CD4-positive, alpha-beta T cell treated with Interleukin-21 for 1 hour (primary cell): ENCODE measurements around the gene ESR1.
"Not testable (repeated sequence)": the region's sequence is repeated elsewhere in the genome, so short reads cannot be mapped to it uniquely, and the experiment has no call there.

Source experiments
- DNase-seq: peaks from one replicate; pipeline ENCODE4 v3.0.0-alpha.2; 2020

Gene ESR1

DNA sequence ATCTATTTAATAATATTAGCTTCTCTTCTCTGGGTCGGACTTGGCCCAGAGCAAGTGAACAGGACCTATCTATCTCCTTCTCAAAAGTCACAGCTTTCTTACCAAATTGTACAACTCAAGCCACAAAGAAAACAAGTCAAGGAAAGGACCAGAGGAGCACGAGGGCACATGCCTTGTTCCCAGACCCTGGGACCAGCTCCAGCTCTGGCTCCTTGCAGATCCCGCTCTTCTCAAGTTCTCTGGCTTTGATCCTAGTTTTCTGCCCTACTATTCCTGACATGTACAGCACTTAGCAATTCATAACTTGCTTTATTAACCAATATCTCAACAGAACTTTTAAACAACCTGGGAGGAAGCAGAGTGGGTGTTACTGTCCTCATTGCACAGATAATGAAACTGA is 185.9 kb downstream of the ESR1 start:
- DNase-seq: no peak

DNA sequence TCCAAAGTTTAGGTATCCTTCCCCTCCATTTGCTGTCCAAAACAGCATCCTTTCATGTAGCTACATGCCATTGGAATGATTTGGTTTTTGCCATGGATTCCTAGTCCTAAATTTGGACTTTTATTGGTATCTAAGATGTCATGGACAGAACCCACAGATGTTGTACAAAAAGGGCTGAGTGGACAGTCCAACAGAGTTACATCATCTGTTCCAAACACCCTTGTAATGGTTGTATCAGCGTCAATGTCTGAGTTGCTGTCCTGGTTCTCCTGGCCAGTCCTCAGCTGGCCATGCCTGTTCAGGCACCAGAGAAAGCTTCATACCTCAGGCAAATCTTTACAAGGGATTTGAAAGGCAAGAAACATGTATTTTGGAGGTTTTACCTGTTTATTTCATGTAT is 191.3 kb downstream of the ESR1 start:
- no peak for DNase-seq

DNA sequence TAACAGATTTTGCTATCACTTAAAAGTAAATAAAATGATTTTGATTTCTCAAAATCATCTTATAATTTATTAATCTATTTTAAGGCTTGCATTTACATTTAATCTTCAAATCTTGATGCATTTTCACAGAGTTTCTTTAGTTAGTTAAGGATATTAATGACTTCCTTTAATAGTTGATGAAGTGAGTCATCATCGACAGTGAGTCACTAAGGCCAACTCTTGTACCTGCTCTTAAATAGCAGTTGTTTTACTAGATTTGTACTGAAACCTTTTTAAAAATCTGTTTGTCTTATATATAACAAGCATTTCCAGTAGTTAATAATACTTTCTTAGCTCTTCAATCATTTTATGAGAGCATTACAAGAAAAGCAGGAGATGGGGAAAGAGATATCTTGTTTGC is 191.7 kb downstream of the ESR1 start:
- DNase-seq: no peak

DNA sequence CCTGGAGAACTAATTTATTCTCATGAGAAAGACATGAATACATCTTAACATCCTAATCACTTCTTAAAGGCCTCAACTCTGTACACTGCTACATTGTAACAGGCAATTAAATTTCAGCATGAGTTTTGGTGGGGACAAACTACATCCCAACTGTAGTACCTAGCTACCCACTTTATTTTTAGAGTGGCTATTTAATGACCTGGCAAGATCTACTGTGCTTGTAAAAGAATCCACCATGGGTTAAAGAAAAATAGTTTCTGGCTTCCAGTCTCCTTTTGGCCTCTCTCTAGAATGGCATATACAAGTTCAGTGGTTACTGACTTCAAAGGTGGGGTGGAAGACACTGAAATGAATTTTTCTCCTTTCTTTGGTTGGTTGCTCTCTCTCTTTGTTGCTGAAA is 193.9 kb downstream of the ESR1 start:
- no peak for DNase-seq

DNA sequence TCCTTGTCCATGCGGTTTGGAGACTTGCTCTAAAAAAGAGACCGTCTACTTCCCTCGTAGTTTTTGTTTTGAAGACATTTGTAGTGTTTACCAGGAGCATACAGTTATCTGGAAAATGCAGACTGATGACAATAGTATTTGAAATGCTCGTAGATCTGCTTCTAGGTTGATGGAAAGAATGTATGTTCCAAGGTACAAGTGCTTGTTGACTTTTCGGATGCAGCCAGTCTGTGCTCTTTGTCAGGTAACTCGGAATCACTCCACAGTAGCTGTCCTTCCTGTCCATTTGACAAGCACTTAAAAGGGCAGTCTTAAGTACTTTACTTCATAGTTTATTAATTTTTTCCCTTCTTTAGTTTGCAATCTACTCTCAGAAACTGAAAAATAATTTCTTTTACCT is 194.8 kb downstream of the ESR1 start:
- DNase-seq: no peak

DNA sequence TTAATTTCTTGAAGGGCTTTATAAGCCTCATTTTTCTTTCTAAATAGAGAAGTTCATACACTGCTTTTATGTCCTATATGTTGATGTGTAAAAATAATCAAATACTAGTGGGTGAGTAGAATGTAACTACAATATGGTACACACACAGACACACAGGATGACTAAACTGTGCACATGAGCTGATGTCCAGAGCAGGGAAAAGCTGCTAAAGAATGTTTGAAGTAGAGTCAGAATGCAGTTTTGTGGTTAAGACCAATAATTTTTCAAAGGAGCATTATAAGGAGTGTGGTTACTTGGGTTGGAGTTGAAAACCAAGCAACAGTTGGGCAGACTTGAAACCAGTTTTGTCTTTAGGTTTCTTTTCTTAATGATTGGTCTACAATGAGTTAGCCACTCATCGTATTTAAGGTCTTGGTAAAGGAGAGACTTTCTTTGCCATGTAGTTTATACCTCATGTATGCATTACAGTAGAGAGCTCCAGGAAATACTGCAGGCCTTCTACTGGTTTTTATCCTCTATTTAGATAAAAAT is 196.6 kb downstream of the ESR1 start:
- no peak for DNase-seq

DNA sequence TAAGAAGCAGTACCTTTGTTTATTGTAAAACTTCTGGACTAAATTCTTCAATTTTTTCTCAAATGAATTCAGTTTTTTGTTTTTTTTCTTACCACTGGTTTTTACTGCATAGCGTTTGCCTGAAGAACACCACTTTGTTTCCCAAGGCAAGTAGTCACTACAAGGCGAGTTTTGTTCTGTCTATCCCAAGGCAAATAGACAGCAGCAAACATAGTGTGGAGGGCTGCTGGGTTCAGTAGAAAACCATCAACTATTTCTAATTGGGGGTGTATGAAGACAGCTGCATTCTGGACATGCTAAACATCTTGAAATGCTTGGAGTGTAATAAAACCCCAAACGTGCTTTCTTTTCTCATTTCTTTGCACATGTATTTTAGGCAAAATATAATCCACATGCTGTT is 197.4 kb downstream of the ESR1 start:
- DNase-seq: no peak

DNA sequence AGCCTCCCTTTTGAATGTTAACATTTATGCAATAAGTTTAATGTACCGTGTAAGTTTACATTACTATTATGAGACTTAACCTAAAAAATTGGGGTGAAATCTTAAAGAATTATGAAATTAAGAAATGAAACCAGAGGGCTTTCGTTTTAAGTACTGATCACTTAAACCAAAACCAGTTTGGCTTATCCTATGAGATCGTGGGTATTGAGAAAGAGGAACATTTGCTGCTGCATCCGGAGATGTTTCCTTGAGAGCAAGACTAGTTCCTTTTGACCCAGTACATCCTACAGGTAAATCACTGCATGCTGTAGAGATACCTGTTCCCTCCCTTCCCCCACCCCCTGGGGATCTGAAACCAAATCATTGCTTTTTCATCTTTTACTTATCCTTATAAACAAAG is 201.3 kb downstream of the ESR1 start:
- no peak for DNase-seq

DNA sequence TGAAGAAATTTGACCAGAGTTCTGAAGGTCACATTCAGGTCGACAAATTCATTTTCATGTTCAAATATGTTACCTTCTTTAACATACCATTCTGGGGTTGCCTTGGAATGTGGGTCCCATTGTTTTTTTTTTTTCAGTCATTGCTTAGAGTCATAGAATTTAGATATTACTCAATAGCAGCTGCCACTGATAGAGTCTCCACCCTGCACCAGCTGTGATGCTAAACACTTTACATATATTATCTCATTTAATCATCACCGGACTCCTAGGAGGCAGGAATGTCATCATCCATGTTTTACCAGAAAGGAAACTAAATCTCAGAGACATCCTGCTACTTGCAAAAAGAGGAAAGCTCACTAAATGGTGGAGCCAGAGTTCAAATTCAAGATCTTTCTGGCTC is 204.7 kb downstream of the ESR1 start:
- no peak for DNase-seq

DNA sequence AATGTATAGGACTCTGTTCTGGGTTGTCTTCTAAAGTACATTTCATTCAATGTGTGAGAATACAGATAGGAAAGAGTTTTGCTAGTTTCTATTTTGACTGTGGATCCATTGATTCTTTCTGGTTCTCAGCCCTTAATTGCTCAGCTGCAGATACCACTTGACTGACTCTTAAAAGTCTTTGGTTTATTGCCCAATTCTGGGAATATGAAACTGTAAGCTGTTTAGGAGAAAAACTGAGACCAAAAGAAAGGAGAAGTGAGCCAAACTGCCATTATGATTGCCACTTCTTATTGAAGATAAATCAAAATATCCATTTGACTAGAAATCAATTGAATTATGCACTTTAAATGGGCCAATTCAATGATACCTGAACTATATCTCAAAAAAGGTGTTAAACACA is 211.4 kb downstream of the ESR1 start:
- no peak for DNase-seq

DNA sequence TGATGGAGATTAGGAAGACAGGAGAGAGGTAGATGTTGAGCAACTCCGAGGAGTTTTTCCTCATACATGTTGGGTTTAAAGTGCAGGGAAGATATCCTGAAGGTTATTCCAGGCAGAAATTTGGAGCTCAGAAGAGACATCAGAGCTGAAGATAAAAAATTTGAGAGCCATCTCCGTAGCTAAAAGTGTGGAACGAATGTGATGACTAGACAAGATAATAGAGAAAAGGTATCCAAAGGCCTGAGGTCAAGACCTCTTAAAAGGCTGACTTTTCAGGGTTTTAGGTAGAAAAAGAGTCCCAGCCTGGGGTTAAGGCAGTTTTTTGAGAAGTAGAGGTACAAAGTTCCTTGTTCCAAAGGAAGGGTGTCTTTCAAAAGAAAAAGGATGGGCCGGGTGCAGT is 214.8 kb downstream of the ESR1 start:
- no peak for DNase-seq

DNA sequence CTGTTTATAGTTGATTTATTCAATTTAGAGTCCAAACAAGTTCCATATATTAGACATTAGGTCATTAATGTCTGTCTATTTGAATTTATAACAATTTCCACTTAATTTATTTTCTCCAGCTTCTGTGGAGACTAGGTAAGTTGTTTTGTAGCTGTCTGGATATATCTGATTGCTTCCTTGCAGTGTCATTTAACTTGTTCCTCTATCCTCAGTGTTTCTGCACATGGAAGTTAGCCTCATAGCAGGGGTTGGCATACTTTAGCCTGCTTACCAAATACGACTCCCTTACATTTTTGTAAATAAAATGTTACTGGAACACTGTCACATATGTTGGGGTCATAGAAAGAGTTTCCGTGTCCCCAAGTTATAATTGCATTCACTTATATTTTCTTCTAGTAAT is 216.1 kb downstream of the ESR1 start:
- no peak for DNase-seq

DNA sequence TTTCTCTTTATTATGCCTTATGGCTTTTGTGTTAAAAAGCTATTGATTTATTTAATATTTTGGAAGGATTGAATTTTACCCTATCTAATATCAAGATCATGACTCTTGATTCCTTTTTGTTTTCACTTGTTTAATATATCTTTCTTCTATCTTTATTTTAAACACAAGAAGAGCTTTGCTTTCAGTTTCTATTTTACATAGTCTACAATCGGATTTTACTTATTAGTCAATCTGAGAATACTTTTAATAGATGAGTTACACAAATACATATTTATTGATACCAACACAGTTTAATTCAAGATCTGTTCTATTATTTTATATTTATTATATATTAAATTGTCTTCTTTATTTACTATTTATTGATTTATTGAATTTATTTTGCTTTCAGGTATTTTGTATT is 218.8 kb downstream of the ESR1 start:
- no peak for DNase-seq

DNA sequence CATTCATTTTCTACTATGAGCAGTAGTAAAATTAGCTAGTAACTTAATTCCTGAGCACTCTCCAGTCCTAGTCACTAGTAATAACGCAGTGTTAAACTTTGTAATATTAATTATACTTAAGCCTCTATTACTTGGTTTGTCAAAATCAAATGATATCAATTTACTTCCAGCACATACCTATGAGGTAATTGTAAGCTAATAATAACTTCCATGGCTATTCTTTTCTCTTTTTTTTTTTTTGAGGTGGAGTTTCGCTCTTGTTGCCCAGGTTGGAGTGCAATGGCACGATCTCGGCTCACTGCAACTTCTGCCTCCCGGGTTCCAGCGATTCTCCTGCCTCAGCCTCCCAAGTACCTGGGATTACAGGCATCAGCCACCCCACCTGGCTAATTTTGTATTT is 219.3 kb downstream of the ESR1 start:
- DNase-seq: not testable (repeated sequence)

DNA sequence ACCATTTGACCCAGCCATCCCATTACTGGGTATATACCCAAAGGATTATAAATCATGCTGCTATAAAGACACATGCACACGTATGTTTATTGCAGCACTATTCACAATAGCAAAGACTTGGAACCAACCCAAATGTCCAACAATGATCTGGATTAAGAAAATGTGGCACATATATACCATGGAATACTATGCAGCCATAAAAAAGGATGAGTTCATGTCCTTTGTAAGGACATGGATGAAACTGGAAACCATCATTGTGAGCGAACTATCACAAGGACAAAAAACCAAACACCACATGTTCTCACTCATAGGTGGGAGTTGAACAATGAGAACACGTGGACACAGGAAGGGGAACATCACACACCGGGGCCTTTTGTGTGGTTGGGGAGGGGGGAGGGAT is 226.3 kb downstream of the ESR1 start:
- not testable (repeated sequence) for DNase-seq

DNA sequence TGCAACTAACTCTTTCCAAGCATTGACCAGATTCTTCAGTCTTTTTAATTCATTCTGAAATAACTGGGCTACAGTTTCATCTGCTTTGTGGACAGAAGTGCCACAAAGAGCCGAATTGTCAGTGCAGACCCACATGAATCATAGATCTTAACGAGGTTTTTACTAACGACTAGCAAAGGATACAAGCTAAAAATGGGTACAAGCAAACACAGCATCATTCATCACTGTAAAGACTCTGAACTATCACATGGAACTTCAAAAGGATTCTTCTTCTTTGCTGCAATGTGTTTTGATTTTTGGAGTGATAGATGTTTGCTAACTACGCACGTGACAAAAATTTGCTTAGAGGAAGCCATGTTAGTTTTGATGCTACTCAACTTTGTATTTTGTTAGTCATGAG is 227.1 kb downstream of the ESR1 start:
- no peak for DNase-seq

DNA sequence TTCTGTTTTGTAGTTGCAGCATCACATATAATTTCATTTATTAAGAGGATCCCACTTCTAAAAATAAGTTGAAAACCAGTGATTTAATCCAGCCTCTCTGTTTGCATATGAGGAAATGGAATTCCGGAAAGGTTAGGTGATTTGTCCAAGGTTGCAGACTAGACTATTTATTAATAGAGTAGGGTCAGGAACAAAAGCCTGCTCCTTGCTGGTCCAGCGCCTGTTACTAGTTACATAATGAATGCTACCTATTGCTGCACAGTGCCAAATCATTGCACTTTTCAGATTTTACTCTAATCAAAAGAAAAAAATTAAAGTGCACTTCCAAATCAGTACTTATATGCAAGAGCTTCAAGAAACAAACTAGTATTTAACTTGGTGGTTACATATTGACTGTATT is 238.6 kb downstream of the ESR1 start:
- no peak for DNase-seq

DNA sequence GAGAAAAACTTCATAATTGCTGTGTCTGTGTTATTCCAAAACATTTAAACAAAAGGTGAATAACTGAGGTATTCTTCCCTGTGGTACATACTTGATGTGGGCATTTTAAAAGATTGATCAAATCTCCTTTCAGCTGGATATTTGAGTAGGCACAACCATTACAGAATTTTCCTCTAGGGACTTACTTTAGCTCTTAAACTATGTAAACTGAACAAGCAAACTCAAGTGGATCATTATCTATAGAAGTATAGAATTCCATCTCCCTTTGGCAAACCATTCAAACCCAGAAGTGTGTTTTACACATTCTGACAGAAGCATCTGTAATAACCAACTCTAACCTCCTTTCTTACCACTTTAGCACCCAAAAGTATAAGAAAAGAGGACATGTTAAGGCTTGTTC is 241.4 kb downstream of the ESR1 start:
- no peak for DNase-seq

DNA sequence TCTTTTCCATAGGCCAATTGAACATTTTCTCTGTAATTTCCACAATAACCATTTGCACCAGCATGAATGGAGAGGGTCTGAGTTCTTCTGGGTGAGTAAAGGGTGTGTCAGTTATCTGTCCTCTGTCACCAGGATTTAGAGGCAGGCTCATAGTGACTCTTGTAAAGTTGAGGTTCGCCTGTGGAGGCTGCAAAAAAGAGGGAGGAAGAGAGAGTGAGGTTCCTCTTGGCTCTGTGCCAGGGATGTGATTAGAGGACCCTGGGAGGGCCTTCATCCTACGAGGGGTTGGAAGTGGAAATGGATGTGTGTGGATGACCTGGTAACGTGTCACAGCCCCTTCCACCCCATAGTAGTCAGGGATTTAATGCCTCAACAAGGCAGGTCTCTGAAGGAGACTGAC is 242.0 kb downstream of the ESR1 start:
- DNase-seq: no peak

DNA sequence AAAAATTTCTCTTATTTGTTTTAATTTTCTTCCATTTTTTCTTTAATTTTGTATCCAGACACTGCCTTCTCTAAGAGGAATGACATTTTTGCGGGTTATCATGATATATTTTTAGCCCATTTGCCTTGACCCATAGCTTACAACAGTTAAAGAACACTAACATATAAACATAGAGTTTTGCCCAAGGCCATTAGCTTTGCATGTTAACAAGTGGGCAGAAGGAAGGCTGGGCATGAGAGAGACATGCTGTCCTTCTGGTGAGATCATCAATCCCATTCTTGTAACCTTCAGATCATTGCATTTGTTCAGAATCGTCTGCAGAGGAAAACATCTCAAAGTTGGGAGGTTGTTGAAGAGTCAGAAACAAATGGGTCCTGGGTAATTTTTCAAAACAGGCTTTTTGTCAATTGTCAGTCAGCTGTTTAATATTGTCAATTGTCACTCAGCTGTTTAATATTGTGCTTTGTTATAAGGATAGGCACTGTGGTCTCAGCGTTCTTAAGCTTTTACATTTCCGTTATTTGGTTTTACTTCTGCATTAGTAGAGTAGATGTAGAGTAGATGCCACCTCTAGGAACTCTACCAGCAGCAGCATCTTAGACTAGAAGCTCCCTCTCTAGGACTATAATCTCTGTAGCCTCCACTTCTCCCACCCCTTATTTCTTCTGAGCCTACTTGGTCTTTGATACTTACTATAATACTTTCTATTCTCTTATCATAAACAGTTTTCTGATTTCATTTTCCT is 243.1 kb downstream of the ESR1 start:
- no peak for DNase-seq

DNA sequence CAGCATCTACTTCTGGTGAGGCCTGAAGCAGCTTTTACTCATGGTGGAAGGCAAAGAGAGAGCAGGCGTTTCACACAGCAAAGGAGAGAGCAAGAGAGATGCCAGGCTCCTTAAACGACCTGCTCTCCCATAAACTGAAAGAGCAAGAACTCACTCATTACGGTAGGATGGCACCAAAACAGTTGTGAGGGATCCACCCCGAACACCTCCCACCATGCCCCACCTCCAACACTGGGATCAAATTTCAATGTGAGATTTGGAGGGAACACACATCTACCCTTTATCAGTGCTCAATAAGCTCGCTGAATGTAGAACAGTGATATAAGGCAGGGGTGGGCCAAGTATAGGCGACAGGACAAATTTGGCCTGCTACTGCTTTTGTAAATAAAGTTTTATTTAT is 244.6 kb downstream of the ESR1 start:
- no peak for DNase-seq

DNA sequence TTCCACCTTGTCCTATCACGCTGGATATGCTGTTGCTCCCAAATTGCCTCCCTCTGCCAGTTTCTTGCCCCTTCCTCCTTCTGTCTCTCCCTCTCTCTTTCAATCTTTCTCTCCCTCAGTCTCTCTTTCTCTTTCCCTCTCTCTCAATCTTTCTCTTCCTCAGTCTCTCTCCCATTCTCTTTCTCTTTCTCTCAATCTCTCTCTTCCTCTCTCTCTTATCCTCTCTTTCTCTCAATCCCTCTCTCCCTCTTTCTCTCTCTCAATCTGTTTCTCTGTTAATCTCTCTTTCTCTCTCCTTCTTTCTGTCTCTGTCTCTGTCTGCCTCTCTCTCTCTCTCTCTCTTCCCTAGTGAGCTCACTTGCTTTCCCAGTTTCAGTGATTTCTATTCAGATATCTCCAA is 245.8 kb downstream of the ESR1 start:
- DNase-seq: no peak

DNA sequence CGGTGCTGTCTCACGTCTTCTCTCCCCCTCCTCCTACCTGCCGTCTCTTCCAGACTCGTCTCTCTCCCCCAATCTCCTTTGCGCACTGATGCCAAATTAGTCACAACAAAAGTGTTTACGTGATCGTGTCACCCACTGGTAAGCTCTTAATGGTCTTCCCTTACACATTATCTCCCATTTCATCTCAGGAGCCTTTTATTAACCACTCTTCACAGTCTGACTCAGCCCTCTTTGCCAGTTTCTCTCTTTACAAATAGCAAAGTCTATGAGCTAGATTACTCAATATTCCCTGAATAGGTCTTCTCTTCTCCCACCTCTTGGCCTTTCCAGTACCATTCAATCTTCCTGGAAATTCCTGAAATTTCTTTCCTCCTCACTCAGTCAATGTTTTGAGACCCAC is 247.0 kb downstream of the ESR1 start:
- DNase-seq: no peak

DNA sequence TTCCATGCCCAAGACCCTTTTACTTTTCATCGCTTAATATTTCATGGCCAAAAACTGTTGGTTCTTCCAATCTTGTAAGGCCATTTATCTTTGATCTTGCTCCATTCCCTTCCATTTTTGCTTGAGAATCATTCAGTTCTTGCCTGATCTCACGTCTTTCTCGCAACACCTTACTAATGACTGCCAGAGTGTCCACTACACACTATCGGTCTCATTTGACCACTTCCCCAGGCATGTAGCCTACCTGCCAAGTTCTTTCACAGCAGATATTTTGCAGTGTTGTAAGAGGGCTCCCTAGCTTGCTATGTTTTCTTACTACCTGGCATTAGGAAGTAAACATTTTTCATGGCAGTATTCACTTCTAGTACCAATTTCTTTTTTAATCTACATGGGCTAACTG is 248.0 kb downstream of the ESR1 start:
- no peak for DNase-seq

DNA sequence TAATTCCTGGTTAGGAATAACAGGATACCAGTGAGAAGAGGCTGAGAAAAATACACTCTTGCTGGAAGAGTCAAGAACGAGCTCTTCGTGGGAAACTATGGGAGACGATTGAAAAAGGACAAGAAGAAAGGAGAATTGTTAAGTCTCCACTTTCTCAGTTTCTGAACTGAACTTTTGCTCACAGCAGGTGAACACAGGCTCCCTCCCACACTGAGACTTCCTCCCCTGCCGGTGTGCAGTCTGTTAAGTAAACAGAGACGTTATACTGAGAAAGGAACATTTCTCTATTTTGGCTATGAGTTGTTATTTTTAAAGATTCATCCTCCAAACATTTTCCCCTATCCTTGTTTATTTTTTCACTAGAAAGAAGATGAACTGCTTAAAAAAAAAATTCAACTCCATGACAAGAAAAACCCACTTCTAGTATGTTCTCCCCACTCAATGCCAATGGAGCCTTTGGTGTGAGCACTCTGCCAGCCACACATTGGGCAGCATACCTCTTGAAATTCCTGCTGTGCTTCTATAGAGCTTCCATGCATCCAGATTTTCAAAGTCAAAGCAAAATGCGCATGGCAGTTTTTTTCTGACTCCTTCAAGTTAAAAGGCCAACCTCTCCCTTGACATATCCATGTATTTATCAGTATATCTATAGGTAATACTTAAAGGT is 250.5 kb downstream of the ESR1 start:
- no peak for DNase-seq
